Endodermal cell (in vitro differentiated cells): ENCODE results near the gene KLHL3. TPM values are rescaled to one million over a fixed set of nuclear protein-coding genes. Genes with fewer than 3 reads are reported as not detected.
A peak's percentile ranks its signal among the peaks of the same experiment; 100 is the strongest.

Experiments used
- DNase-seq: peaks from one replicate; pipeline ENCODE4 v3.0.0-alpha.2; 2017
- H3K27ac ChIP-seq: 2 replicates; pipeline ENCODE4 v1.5.1; 2013; ENCODE audit warnings: mild to moderate bottlenecking, low read depth, low read length, moderate library complexity
- H3K27me3 ChIP-seq: 2 replicates; pipeline ENCODE4 v1.6.1; 2013; ENCODE audit warnings: mild to moderate bottlenecking, low read length, moderate library complexity; ENCODE audit not compliant: insufficient read depth, control insufficient read depth, poor library complexity, severe bottlenecking
- H3K36me3 ChIP-seq: 2 replicates; pipeline ENCODE4 v1.7.0; 2013; ENCODE audit warnings: mild to moderate bottlenecking, low read length, moderate library complexity; ENCODE audit not compliant: control insufficient read depth, insufficient read depth
- H3K4me1 ChIP-seq: one replicate; pipeline ENCODE4 v1.7.0; 2013; ENCODE audit warnings: low read length; ENCODE audit not compliant: control insufficient read depth, insufficient read depth
- H3K4me3 ChIP-seq: 2 replicates; pipeline ENCODE4 v1.5.1; 2013; ENCODE audit warnings: mild to moderate bottlenecking, low read length, moderate library complexity
- H3K9ac ChIP-seq: 2 replicates; pipeline ENCODE4 v1.6.1; 2013; ENCODE audit warnings: mild to moderate bottlenecking, low read length, moderate library complexity; ENCODE audit not compliant: poor library complexity, severe bottlenecking; ENCODE audit errors: extremely low read depth
- H3K9me3 ChIP-seq: 2 replicates; pipeline ENCODE4 v1.6.1; 2013; ENCODE audit warnings: mild to moderate bottlenecking, low read length, moderate library complexity; ENCODE audit not compliant: control insufficient read depth
- H3K27ac Mint-ChIP-seq: 2 replicates; pipeline ENCODE4 v1.8.0; 2020; ENCODE audit warnings: mixed read lengths
- H3K27me3 Mint-ChIP-seq: 2 replicates; pipeline ENCODE4 v1.8.0; 2021; ENCODE audit warnings: mild to moderate bottlenecking, mixed read lengths; ENCODE audit not compliant: insufficient read depth
- H3K36me3 Mint-ChIP-seq: 2 replicates; pipeline ENCODE4 v1.8.0; 2020; ENCODE audit warnings: low read depth, mixed read lengths
- H3K4me1 Mint-ChIP-seq: 2 replicates; pipeline ENCODE4 v1.8.0; 2020; ENCODE audit warnings: mixed read lengths
- H3K4me3 Mint-ChIP-seq: 2 replicates; pipeline ENCODE4 v1.8.0; 2020; ENCODE audit warnings: mild to moderate bottlenecking, moderate library complexity, mixed read lengths
- H3K9me3 Mint-ChIP-seq: 2 replicates; pipeline ENCODE4 v1.8.0; 2020; ENCODE audit warnings: mild to moderate bottlenecking, mixed read lengths
- CTCF ChIP-seq: fragments of 200-600 bp; sonication (generic); conservative IDR thresholded peaks from 2 replicates; pipeline ENCODE4 v1.5.0; 2021; ENCODE audit warnings: antibody characterized with exemption, mild to moderate bottlenecking
- WGBS, 2 experiments: methylation state at CpG; one replicate each; pipeline versions ENCODE4 v1.1.5 to v1.1.7; 2013; ENCODE audit warnings: missing lambda C conversion rate in 2 of 2, mixed read lengths in 1 of 2; ENCODE audit not compliant: insufficient coverage in 1 of 2, insufficient read length in 1 of 2; 5-methylcytosine and 5-hydroxymethylcytosine counted together
- total RNA-seq, 2 donors: library from RNA; stranded (reverse); fragmentation: NEBNext Ultra II Directional in 1 of 2; extraction: Animal tissue kit (Norgen Biotek cat#: 25700) in 1 of 2; gene quantifications; 2 replicates in 1 of 2; 3 replicates in 1 of 2; pipeline ENCODE4 v1.2.1, GENCODE V29; 2021

The KLHL3 gene
- total RNA-seq, 2 donors from 2014 or later, result 17.5 to 19.4 TPM

GRCh38 chr5:137693307-137693950 lies 42.5 kb downstream of the KLHL3 start:
- 94% methylated on average over 1 of the region's 1 CpG; no CpG with 5 or more reads in 1 of the 2 experiments for WGBS, 2 experiments
- Histone ChIP-seq H3K4me1 (no peaks in the 10 kb centered on the region), H3K27ac (no peak overlapping the region), H3K4me3 (no peak overlapping the region), H3K27me3 (no peaks in the 10 kb centered on the region), H3K36me3 (no peaks in the 10 kb centered on the region), H3K9ac (no peak overlapping the region), H3K9me3 (no peaks in the 10 kb centered on the region)
- peaks cover 37% of the 10 kb centered on the region for H3K36me3 Mint-ChIP-seq
- TF ChIP-seq CTCF, result no peak
- H3K27me3 Mint-ChIP-seq, result no peaks in the 10 kb centered on the region
- DNase-seq, result no peak
- H3K4me3 Mint-ChIP-seq, result no peak overlapping the region
- H3K27ac Mint-ChIP-seq, result peak overlapping the region; percentile 85
- H3K9me3 Mint-ChIP-seq, result no peaks in the 10 kb centered on the region
- peaks cover 3% of the 10 kb centered on the region for H3K4me1 Mint-ChIP-seq

- Mint-ChIP-seq H3K4me1 (no peaks in the 10 kb centered on the region), H3K9me3 (no peaks in the 10 kb centered on the region), H3K27me3 (no peaks in the 10 kb centered on the region), H3K36me3 (peaks cover 30% of the 10 kb centered on the region), H3K27ac (no peak overlapping the region), H3K4me3 (no peak overlapping the region)
- Histone ChIP-seq H3K36me3 (no peaks in the 10 kb centered on the region), H3K4me1 (no peaks in the 10 kb centered on the region), H3K9me3 (no peaks in the 10 kb centered on the region), H3K27ac (no peak overlapping the region), H3K4me3 (no peak overlapping the region), H3K9ac (no peak overlapping the region), H3K27me3 (no peaks in the 10 kb centered on the region)
- TF ChIP-seq CTCF, result no peak
- DNase-seq, result no peak
- WGBS, 2 experiments, result 75 to 96% methylated on average over 1 to 2 of the region's 2 CpGs
Observed at GRCh38 chr5:137689306-137689705, 46.6 kb downstream of the KLHL3 start.

GRCh38 chr5:137688210-137688840 lies 47.6 kb downstream of the KLHL3 start:
- Mint-ChIP-seq H3K4me3 (no peak overlapping the region), H3K27ac (no peak overlapping the region), H3K27me3 (no peaks in the 10 kb centered on the region), H3K36me3 (peaks cover 30% of the 10 kb centered on the region), H3K4me1 (no peaks in the 10 kb centered on the region), H3K9me3 (no peaks in the 10 kb centered on the region)
- Histone ChIP-seq H3K4me1 (no peaks in the 10 kb centered on the region), H3K9me3 (no peaks in the 10 kb centered on the region), H3K4me3 (no peak overlapping the region), H3K36me3 (no peaks in the 10 kb centered on the region), H3K9ac (no peak overlapping the region), H3K27ac (no peak overlapping the region), H3K27me3 (no peaks in the 10 kb centered on the region)
- no peak for DNase-seq
- no peak for TF ChIP-seq CTCF
- 78 to 100% methylated on average over 3 to 5 of the region's 5 CpGs for WGBS, 2 experiments
